Breast epithelium (tissue), 3 donors: ENCODE data around the gene MTHFD2L.

ENCODE experiments used
- POLR2A ChIP-seq: fragments of 450-650 bp; IDR thresholded peaks from one replicate; pipeline ENCODE4 v1.6.1; 2016; ENCODE audit warnings: antibody characterized with exemption, mild to moderate bottlenecking, moderate library complexity
- POLR2AphosphoS5 ChIP-seq, 3 donors: sonication (generic); formaldehyde crosslinking; IDR thresholded peaks; one replicate each; pipeline ENCODE4 v1.6.1; 2017; ENCODE audit warnings: antibody characterized with exemption in 3 of 3

DNA sequence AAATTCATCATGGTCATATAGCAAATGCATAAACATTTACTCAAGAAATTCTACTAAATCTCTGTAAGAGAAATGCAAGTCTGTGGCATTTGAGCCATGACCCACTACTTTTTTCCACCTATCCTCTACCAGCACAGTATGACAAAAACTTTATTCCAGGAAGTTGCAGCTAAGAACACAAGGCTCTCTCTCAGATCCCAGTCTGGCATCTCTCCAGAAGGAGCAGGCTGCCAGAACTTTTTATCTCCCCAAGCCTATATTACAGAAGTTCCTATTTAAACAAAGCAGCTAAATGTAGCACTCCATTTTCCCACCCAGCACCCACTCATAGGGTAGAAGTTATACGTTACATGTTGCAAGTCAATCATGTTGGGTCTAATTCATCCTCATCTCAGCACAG is 101.0 kb downstream of the MTHFD2L start:
- no peak for TF ChIP-seq POLR2A
- TF ChIP-seq POLR2AphosphoS5 (IDR thresholded peaks at IDR 0.05), result no peak
